Measurements from ENCODE around the gene SUPT16H.

The SUPT16H gene

GRCh38 chr14:21320913-21321312 lies 62.9 kb downstream of the SUPT16H start:
- Histone ChIP-seq H3K27me3 (ENCODE audit: control insufficient read depth, low read length) (no peaks in the 10 kb centered on the region; the same call in 1 of the 2 replicates), H3K36me3 (ENCODE audit: control insufficient read depth, low read length) (no peaks in the 10 kb centered on the region), H3K79me2 (ENCODE audit: control insufficient read depth, low read length) (no peaks in the 10 kb centered on the region), H3F3A (ENCODE audit: control insufficient read depth, insufficient read depth) (peaks cover 8% of the 10 kb centered on the region; the same call in 1 of the 2 replicates), H3K4me3 (ENCODE audit: low read length) (no peak overlapping the region), H4K20me1 (ENCODE audit: control insufficient read depth, insufficient read depth, low read depth, low read length) (no peaks in the 10 kb centered on the region), H3K4me2 (ENCODE audit: low read length) (no peak overlapping the region), H3K27ac (ENCODE audit: low read depth, low read length) (no peak overlapping the region), H3K9me2 (replicated peaks; ENCODE audit: control insufficient read depth, low read length) (no peaks in the 10 kb centered on the region), H3K9me3 (ENCODE audit: control insufficient read depth, insufficient read depth, low read length) (no peaks in the 10 kb centered on the region), H3K4me1 (ENCODE audit: control insufficient read depth, low read length) (peaks cover 34% of the 10 kb centered on the region)
- TF ChIP-seq CTCF (IDR thresholded peaks at IDR 0.05; ENCODE audit: low read depth, low read length, poor library complexity, severe bottlenecking) (no peak), EZH2phosphoT487 (IDR thresholded peaks at IDR 0.05; ENCODE audit: borderline replicate concordance, low read length) (no peak)

- Histone ChIP-seq H3K9me3 (ENCODE audit: control insufficient read depth, insufficient read depth, low read length) (no peaks in the 10 kb centered on the region), H3K79me2 (ENCODE audit: control insufficient read depth, low read length) (no peaks in the 10 kb centered on the region), H3K36me3 (ENCODE audit: control insufficient read depth, low read length) (no peaks in the 10 kb centered on the region), H3F3A (ENCODE audit: control insufficient read depth, insufficient read depth) (peaks cover 8% of the 10 kb centered on the region; the same call in 1 of the 2 replicates), H4K20me1 (ENCODE audit: control insufficient read depth, insufficient read depth, low read depth, low read length) (no peaks in the 10 kb centered on the region), H3K4me1 (ENCODE audit: control insufficient read depth, low read length) (peaks cover 68% of the 10 kb centered on the region), H3K27me3 (ENCODE audit: control insufficient read depth, low read length) (no peaks in the 10 kb centered on the region), H3K27ac (ENCODE audit: low read depth, low read length) (peak overlapping the region; percentile 44), H3K4me2 (ENCODE audit: low read length) (peak overlapping the region; percentile 46), H3K4me3 (ENCODE audit: low read length) (peak overlapping the region; percentile 10; the same call in 1 of the 2 replicates), H3K9me2 (replicated peaks; ENCODE audit: control insufficient read depth, low read length) (no peaks in the 10 kb centered on the region)
- TF ChIP-seq CTCF (IDR thresholded peaks at IDR 0.05; ENCODE audit: low read depth, low read length, poor library complexity, severe bottlenecking) (no peak), EZH2phosphoT487 (IDR thresholded peaks at IDR 0.05; ENCODE audit: borderline replicate concordance, low read length) (no peak)
Observed at GRCh38 chr14:21317398-21317797, 66.4 kb downstream of the SUPT16H start.

- peaks cover 19% of the 10 kb centered on the region for H3F3A ChIP-seq (ENCODE audit: control insufficient read depth, insufficient read depth)
- no peaks in the 10 kb centered on the region for H3K9me2 ChIP-seq (replicated peaks; ENCODE audit: control insufficient read depth, low read length)
- no peaks in the 10 kb centered on the region for H4K20me1 ChIP-seq (ENCODE audit: control insufficient read depth, insufficient read depth, low read depth, low read length)
- peaks cover 77% of the 10 kb centered on the region for H3K4me1 ChIP-seq (ENCODE audit: control insufficient read depth, low read length)
- no peaks in the 10 kb centered on the region for H3K27me3 ChIP-seq (ENCODE audit: control insufficient read depth, low read length)
- no peaks in the 10 kb centered on the region for H3K79me2 ChIP-seq (ENCODE audit: control insufficient read depth, low read length)
- no peak overlapping the region for H3K4me3 ChIP-seq (ENCODE audit: low read length)
- no peak overlapping the region for H3K27ac ChIP-seq (ENCODE audit: low read depth, low read length)
- no peaks in the 10 kb centered on the region for H3K9me3 ChIP-seq (ENCODE audit: control insufficient read depth, insufficient read depth, low read length)
- no peaks in the 10 kb centered on the region for H3K36me3 ChIP-seq (ENCODE audit: control insufficient read depth, low read length)
- no peak overlapping the region for H3K4me2 ChIP-seq (ENCODE audit: low read length)
- TF ChIP-seq EZH2phosphoT487 (IDR thresholded peaks at IDR 0.05; ENCODE audit: borderline replicate concordance, low read length) (no peak), CTCF (IDR thresholded peaks at IDR 0.05; ENCODE audit: low read depth, low read length, poor library complexity, severe bottlenecking) (no peak)
Observed at GRCh38 chr14:21313512-21313911, 70.3 kb downstream of the SUPT16H start.
